ENCODE data around the gene PRKCE. TPM values are rescaled to one million over a fixed set of nuclear protein-coding genes. Genes with fewer than 3 reads are reported as not detected.

PRKCE gene
- total and polyA plus RNA-seq, 2 donors (not counting 3 experiments of a cell fraction or from before 2014, with no cell fraction given) = 27.9 to 33.9 TPM

DNA sequence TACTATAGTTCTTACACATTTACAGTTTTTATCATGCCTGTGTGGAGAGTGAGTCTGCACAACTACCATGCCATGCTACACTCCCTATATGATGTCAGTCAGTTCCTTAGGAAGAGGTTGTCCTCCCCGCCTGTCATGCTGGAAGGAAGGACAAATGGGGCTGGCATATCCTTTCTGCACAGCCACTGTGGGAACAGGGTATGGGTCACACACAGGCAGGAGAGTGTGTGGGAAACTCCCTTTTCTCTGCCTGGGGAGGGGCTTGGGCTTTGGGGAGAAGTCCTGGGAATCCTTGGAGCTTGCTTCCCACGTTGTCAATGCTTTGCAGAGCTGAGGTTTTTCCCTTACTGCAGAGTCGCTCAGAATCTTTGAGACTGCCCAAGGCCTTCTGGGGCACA lies 232.1 kb downstream of the PRKCE start:
- POLR2A ChIA-PET = no interaction called here
- FAIRE-seq = no peak

DNA sequence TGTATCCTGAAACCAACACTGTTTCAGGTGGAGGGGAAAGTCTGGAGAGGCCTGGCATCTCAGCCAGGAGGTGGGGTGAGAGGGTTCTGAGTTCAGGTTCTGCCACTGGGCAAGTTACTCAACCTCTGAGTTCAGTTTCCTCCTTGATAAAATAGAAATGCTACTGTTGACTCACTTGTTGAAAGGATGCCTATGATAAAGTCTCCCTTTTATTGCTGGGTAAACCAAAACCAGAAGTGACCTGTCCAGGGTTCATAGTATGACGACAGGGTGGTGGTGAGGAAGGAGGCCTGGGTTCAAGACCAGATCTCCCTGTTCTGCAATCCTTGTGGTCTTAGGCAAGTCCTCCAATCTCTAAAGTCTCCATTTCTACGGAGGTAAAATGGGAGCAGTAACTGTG lies 232.7 kb downstream of the PRKCE start:
- TF ChIP-seq, protein P1, sequence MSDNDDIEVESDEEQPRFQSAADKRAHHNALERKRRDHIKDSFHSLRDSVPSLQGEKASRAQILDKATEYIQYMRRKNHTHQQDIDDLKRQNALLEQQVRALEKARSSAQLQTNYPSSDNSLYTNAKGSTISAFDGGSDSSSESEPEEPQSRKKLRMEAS (IDR thresholded peaks at IDR 0.05; ENCODE audit: insufficient read depth, insufficient read length) = no peak
- no peak for TF ChIP-seq POLR2AphosphoS5 (IDR thresholded peaks at IDR 0.05; ENCODE audit: insufficient read depth, low read depth, low read length)
- no peak for TF ChIP-seq JUN (IDR thresholded peaks at IDR 0.05; ENCODE audit: borderline replicate concordance, insufficient read depth, insufficient read length, low read depth)
- no peak for TF ChIP-seq MYC (IDR thresholded peaks at IDR 0.05; ENCODE audit: low read depth, low read length)
- TF ChIP-seq EZH2 (IDR thresholded peaks at IDR 0.05; ENCODE audit: borderline replicate concordance, low read depth, low read length, severe bottlenecking) = no peak
- Histone ChIP-seq H3K9me1 (replicated peaks; ENCODE audit: control insufficient read depth, extremely low read depth, insufficient read depth, low read length) (no peaks in the 10 kb centered on the region), H2AFZ (ENCODE audit: low read depth, low read length) (no peak overlapping the region), H3K4me1 (ENCODE audit: control insufficient read depth, extremely low read depth, insufficient read depth, low read length) (no peaks in the 10 kb centered on the region), H3K4me2 (ENCODE audit: insufficient read depth, low read length) (no peak overlapping the region), H3K27ac (ENCODE audit: insufficient read depth, low read depth, low read length) (no peak overlapping the region), H3K9me3 (replicated peaks; ENCODE audit: control insufficient read depth, insufficient read depth, low read length) (no peaks in the 10 kb centered on the region), H3K27me3 (ENCODE audit: control insufficient read depth in 2 of 2, insufficient read depth in 2 of 2, low read length in 2 of 2) (no peaks in the 10 kb centered on the region), H3K36me3 (ENCODE audit: control insufficient read depth in 2 of 2, extremely low read depth in 1 of 2, insufficient read depth in 2 of 2, low read length in 2 of 2) (no peaks in the 10 kb centered on the region), H3K4me3 (replicated peaks in 1 of 3; ENCODE audit: insufficient read depth in 1 of 3, low read depth in 1 of 3, low read length in 3 of 3) (no peak overlapping the region), H3K79me2 (ENCODE audit: control insufficient read depth, insufficient read depth, low read length) (no peaks in the 10 kb centered on the region), H4K20me1 (replicated peaks; ENCODE audit: control insufficient read depth, extremely low read depth, insufficient read depth, low read length) (no peaks in the 10 kb centered on the region), H3K9ac (replicated peaks; ENCODE audit: extremely low read depth, insufficient read depth, low read length) (no peak overlapping the region)
- no peak for FAIRE-seq
- CTCF ChIA-PET = interaction anchor here (1.0 kb wide), 1 partner anchor 12 kb away, joined by 3 read pairs; no protein-coding TSS in a partner anchor
- DNase-seq (ENCODE audit: low read depth, low spot score) = no peak
- POLR2A ChIA-PET = no interaction called here
- dilution Hi-C loops (cut with MboI; ENCODE audit: extremely low pct_ligation_motif_present, low sequenced_read_pairs) (no loop called here), intact Hi-C loops (cut with micrococcal nuclease) (no loop called here)
- no TSS peak for BruUV-seq (replicated peaks)

More for the DNA sequence above, 232.1 kb downstream of the PRKCE start:
- no peaks in the 10 kb centered on the region for H3K79me2 ChIP-seq (ENCODE audit: control insufficient read depth, insufficient read depth, low read length)
- H3K9me1 ChIP-seq (replicated peaks; ENCODE audit: control insufficient read depth, extremely low read depth, insufficient read depth, low read length) = no peaks in the 10 kb centered on the region
- TF ChIP-seq EZH2 (IDR thresholded peaks at IDR 0.05; ENCODE audit: borderline replicate concordance, low read depth, low read length, severe bottlenecking) = no peak
- intact Hi-C loops (cut with micrococcal nuclease) (no loop called here), dilution Hi-C loops (cut with MboI; ENCODE audit: extremely low pct_ligation_motif_present, low sequenced_read_pairs) (no loop called here)
- no peaks in the 10 kb centered on the region for H4K20me1 ChIP-seq (replicated peaks; ENCODE audit: control insufficient read depth, extremely low read depth, insufficient read depth, low read length)
- H3K4me3 ChIP-seq (replicated peaks in 1 of 3; ENCODE audit: insufficient read depth in 1 of 3, low read depth in 1 of 3, low read length in 3 of 3) = no peak overlapping the region
- no peak overlapping the region for H3K4me2 ChIP-seq (ENCODE audit: insufficient read depth, low read length)
- no peak overlapping the region for H3K27ac ChIP-seq (ENCODE audit: insufficient read depth, low read depth, low read length)
- H3K4me1 ChIP-seq (ENCODE audit: control insufficient read depth, extremely low read depth, insufficient read depth, low read length) = no peaks in the 10 kb centered on the region
- CTCF ChIA-PET = no interaction called here
- no peak overlapping the region for H3K9ac ChIP-seq (replicated peaks; ENCODE audit: extremely low read depth, insufficient read depth, low read length)
- no peaks in the 10 kb centered on the region for H3K9me3 ChIP-seq (replicated peaks; ENCODE audit: control insufficient read depth, insufficient read depth, low read length)
- no TSS peak for BruUV-seq (replicated peaks)
- no peak overlapping the region for H2AFZ ChIP-seq (ENCODE audit: low read depth, low read length)
- H3K27me3 ChIP-seq (ENCODE audit: control insufficient read depth in 2 of 2, insufficient read depth in 2 of 2, low read length in 2 of 2) = no peaks in the 10 kb centered on the region
- no peak for DNase-seq (ENCODE audit: low read depth, low spot score)
- H3K36me3 ChIP-seq (ENCODE audit: control insufficient read depth in 2 of 2, extremely low read depth in 1 of 2, insufficient read depth in 2 of 2, low read length in 2 of 2) = no peaks in the 10 kb centered on the region
